Daoy (cell line): ENCODE results near the gene GLMN. TPM values are rescaled to one million over a fixed set of nuclear protein-coding genes. Genes with fewer than 3 reads are reported as not detected.

ENCODE experiments used
- DNase-seq: peaks from one replicate; pipeline ENCODE4 v3.0.0-alpha.2; 2015; ENCODE audit warnings: low read depth
- total RNA-seq: library from RNA; depleted of rRNA; stranded (reverse); fragments of >200 nt; shearing (Covaris generic); gene quantifications from 2 replicates; pipeline ENCODE4 v1.2.3, GENCODE V29; 2014; rRNA removed

Gene GLMN
- 56.3 and 57.3 TPM in 2 replicates for total RNA-seq

GRCh38 chr1:92298573-92299476 is at the start of gene GLMN, which contains the start of gene RPAP2:
TSS of gene GLMN (minus strand) at chr1:92298987. CDS start at chr1:92297999, 988 bp downstream.
TSS of gene RPAP2 (plus strand) at chr1:92299059. CDS start at chr1:92299074, 15 bp downstream.
- peak; percentile 94 for DNase-seq

- DNase-seq: no peak
These were observed 48.3 kb upstream of the GLMN start for GRCh38 chr1:92346866-92347640.

GRCh38 chr1:92343061-92343460 is 44.3 kb upstream of the GLMN start:
- no peak for DNase-seq

- no peak for DNase-seq
These were observed 43.6 kb upstream of the GLMN start for GRCh38 chr1:92342401-92342800.

GRCh38 chr1:92340154-92340553 is 41.4 kb upstream of the GLMN start:
- DNase-seq: no peak

- DNase-seq: no peak
These were observed 34.9 kb upstream of the GLMN start for GRCh38 chr1:92333668-92334067.

DNA sequence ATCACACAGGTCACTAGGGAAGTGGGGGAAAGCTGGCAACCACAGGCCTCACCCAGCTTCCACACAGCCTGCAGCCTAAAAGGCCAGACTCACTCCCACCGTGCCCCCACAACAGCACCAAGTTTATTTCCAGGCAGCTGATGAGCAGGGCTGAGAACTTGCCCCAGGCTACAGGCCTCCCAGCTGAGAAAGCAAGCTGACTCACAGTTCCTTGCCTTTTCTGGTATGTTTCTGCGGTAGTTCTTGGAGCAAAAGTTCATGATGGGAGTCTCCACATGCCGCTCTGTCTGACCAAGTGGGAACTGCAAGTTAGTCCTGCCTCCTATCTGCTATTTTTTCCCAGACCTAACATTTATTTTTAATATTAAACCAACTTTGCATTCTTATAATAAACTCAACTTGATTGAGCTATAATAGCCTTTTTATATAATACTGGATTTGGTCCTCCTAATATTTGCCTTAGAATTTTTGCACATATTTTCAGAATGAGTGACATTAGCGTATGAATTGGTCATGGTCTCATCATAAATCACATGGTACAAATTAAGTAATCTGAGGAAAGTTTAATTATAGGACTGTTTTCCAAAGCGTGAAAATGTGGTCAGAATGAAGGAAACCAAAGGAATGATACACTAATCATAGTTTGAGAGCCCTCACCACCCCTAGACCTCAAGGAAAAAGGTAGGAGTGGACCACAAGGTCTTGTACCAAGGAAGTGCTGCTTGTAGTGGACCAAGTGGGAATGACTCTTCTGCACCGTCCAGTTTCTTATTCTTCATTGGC is 30.8 kb upstream of the GLMN start:
- DNase-seq: peak; percentile 91

- no peak for DNase-seq
These were observed 29.0 kb upstream of the GLMN start for GRCh38 chr1:92327794-92328193.

DNA sequence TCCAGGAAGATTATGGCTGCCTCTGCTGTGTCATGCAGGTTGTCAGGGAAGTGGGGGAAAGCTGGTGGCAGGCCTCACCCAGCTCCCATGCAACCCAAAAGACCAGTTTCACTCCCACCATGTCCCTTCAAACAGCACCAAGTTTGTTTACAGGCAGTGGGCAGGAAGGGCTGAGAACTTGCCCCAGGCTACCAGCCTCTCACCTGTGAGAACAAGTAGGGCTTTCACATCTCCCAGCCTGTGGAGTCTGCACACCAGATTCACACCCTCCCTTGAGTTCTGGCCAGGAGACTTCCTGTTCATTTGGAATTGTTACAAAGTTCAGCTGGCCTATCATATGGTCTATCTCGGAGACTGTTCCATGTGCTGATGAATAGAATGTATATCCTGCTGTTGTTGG is 27.9 kb upstream of the GLMN start:
- DNase-seq: no peak

DNA sequence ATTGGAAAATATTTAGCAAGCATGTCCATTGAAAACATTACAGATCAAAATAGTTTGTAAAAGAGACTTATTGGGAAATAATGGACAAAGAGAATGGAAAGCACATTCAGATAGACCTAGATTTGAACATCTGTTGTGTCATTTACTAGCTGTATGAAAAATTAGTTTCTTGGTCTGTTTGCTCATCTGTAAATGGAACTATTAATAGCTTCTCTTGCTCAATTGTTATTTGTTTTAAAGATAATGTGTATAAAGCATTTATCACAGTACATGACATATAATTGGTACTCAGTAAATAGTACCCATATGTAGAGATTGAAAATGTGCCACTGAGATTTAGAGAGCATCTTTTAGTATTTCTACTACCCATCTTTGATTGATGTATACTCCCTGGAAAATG is 26.0 kb upstream of the GLMN start:
- no peak for DNase-seq

DNA sequence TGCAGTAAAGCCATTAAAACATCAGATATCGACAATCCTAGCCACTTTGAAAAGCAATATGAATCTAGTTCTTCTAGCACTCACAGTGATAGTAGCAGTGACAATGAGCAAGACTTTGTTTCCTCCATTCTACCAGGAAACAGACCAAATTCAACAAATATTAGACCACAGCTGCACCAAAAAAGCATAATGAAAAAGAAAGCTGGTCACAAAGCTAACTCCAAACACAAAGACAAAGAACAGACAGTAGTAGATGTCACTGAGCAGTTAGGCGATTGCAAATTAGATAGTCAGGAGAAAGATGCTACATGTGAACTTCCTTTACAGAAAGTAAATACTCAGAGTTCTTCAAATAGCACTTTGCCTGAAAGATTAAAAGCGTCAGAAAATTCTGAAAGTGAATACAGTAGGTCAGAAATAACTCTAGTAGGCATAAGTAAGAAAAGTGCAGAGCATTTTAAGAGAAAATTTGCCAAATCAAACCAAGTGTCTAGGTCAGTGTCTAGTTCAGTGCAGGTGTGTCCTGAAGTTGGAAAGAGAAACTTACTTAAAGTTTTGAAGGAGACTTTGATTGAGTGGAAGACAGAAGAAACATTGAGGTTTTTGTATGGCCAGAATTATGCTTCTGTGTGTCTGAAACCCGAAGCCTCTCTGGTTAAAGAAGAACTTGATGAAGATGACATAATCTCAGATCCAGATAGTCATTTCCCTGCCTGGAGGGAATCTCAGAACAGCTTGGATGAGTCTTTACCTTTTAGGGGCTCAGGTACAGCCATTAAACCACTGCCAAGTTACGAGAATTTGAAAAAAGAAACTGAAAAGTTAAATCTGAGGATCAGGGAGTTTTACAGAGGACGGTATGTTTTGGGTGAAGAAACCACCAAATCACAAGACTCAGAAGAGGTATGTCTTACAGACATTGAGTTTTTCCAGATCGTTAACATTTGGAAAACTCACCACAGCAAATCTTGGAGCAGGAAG is 25.0 kb upstream of the GLMN start:
- DNase-seq: no peak

DNA sequence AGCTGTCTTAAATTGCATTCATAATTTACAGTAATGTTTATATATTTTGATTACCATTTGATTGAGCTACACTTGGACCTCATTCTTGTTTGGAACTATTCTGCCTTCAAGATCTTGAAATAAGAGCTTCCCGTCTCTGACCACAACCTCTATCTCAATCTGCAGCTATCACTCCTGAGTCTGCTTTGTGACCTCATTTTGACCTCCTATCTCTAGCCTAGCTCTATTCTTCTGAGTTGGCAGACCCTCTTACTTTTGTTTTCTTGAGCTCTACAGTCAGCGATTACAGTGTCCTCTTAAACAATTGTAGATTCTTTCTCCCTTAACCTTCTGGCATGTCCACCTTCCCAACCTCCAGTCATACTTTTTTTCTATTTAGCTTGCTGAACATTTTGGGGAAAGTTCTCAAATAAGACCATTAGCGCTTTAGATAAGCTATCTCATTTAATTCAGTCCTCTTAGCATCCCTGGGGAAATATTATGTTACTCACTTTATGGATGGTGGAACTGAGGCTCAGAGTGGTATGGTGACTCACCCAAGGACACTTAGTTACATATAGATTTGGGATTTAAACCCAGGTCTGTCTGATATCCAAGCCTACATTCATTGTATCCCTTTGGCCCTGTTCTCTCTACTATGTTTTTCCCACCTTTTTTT is 19.2 kb upstream of the GLMN start:
- no peak for DNase-seq

- no peak for DNase-seq
These were observed 17.2 kb upstream of the GLMN start for GRCh38 chr1:92315766-92316599.

DNA sequence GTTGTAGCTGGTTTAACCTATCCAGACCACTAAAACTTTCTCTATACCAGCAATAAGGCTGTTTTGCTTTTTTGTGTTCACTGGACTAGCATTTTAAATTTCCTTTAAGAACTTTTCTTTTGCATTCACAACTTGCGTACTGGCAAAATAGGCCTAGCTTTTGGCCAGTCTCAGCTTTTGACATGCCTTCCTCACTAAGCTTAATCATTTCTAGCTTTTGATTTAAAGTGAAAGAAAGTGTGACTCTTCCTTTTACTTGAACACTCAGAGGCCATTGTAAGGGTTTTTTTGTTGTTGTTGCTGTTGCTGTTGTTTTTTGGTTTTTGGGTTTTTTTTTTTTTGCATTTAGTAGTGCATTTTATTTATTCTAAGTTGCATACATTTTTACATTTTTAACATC is 15.2 kb upstream of the GLMN start:
- DNase-seq: no peak

- DNase-seq: no peak
These were observed 11.4 kb upstream of the GLMN start for GRCh38 chr1:92310185-92310597.

DNA sequence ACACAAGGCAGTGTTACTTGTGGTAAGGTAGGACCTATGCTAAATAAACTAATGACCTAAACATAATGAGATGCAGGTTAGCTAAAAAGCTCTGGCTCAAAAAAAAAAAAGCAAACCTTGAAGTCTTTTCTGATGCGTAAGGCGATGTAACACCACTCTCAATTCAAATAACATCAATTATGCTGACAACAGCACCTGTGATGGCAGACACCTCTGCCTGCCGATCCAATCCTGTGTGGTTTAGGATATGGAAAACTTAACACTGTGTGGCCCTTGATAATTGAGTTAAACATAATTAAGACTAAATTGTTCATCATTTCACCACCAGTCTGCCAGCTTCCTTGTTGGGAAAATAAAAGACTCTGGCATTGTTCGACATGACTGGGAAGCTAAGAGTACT is 9.2 kb upstream of the GLMN start:
- DNase-seq: no peak

DNA sequence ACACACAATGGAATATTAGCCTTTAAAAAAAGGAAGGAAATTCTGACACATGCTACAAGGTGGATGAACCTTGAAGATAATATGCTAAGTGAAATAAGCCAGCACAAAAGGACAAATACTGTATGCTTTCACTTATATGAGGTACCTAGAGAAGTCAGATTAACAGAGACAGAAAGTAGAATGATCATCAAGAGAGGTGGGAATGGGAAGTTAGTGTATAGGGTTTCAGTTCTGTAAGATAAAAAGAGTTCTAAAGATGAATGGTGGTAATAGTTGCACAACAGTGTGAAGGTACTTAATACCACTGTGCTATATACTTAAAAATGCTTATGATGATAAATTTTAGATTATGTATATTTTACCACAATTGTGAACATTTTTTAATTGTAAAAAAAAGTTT is 7.2 kb upstream of the GLMN start:
- no peak for DNase-seq

DNA sequence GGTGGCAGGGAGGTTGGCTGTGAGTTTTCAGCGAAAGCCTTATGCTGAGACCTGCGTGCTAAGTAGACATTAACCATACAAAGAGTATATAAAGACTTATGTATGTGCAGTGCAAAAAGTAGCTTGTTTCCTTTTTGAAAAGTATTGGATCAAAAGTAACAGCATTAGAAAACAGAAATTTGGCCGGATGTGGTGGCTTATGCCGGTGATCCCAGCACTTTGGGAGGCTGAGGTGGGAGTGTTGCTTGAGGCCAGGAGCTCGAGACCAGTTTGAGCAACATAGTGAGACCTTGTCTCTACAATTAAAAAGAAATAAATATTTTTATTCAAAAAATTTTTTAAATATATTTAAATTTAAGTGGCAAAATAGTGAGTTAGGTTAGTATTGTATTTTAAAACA is 2.2 kb upstream of the GLMN start:
- no peak for DNase-seq

GRCh38 chr1:92299477-92300150 is 827 bp upstream of the GLMN start:
- DNase-seq: peak; percentile 11
